GM18505 (cell line): ENCODE results near the gene BCAM.
"Not testable (repeated sequence)": the region's sequence is repeated elsewhere in the genome, so short reads cannot be mapped to it uniquely, and the experiment has no call there.

Experiments
- ATAC-seq: cut with Tn5 transposase; IDR thresholded peaks from one replicate; pipeline ENCODE4 v1.9.1; 2021; ENCODE audit not compliant: unreplicated experiment
- POLR2A ChIP-seq: IDR thresholded peaks from 4 replicates; pipeline ENCODE4 v1.6.1; 2011; ENCODE audit warnings: borderline replicate concordance; ENCODE audit not compliant: insufficient read depth, insufficient read length; ENCODE audit errors: extremely low read depth

Gene BCAM

GRCh38 chr19:44808463-44809371 is at the start of gene BCAM:
Gene BCAM (plus strand): TSS chr19:44809103. CDS start chr19:44809125, 22 bp downstream.
- TF ChIP-seq POLR2A, result no peak
- ATAC-seq, result no peak

GRCh38 chr19:44762038-44762437 is 46.9 kb upstream of the BCAM start:
- ATAC-seq, result no peak
- TF ChIP-seq POLR2A, result no peak

DNA sequence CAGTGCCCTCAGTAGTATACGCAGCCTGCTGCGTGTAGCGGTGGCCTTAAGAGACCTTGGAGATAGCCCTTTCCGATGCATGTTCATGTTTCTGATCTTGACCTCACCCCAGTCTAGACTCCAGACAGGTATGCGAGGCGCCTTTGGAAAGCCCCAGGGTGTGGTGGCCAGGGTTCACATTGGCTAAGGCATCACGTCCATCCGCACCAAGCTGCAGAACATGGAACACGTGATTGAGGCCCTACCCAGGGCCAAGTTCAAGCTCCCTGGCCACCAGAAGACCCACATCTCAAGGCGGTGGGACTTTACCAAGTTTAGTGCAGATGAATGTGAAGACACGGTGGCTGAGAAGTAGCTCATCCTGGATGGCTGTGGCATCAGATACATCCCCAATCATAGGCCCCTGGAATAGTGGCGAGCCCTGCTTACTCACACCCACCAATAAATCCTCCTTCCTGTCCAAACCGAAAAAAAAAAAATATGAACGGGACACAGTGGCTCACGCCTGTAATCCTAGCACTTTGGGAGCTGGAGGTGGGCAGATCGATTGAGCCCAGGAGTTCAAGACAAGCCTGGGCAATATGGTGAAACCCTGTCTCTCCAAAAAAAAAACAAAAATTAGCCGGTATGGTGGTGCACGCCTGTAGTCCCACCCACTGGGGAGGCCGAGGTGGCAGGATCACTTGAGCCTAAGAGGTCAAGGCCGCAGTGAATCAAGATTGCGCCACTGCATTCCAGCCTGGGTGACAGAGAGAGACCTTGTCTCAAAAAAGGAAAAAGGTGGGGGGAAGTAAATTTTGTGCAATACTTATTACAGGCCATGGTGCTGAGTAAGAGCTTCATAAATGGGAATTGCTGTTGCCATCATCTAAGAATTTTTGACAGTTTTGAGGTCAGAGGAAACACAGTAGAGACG is 43.6 kb upstream of the BCAM start:
- TF ChIP-seq POLR2A, result no peak

GRCh38 chr19:44765949-44766335 is 43.0 kb upstream of the BCAM start:
- no peak for TF ChIP-seq POLR2A
- no peak for ATAC-seq

More for the DNA sequence above, 43.6 kb upstream of the BCAM start:
- ATAC-seq, result no peak

- ATAC-seq, result no peak
- no peak for TF ChIP-seq POLR2A
Measured at GRCh38 chr19:44767295-44768180, 41.4 kb upstream of the BCAM start.

DNA sequence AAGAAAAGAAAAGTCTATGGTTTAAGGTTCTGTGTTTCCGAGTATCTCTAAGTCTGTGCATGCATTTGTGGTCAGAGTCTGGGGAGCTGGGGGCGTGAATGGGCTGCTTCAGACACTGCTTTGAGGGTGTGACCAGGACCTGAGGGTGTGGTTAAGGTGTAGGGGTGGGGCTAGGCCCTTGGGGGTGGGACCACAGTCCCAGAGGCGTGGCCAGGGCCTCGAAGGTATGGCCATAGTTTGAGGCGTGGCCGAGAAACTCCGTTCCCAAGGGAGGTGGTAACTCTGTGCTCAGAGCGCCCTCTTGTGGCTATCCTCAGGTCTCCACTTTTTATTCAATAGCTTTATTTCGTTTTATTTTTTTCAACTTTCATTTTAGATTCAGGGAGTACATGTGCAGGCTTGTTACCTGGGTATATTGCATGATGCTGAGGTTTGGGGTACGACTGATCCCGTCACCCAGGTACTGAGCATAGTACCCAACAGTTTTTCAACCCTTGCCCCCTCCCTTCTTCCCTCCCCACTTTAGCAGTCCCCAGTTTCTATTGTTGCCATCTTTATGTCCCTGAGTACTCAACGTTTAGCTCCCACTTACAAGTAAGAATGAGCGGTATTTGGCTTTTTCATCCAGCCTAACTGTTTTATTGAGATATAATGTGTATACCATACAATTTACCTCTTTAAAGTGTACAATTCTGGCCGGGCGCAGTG is 38.2 kb upstream of the BCAM start:
- no peak for TF ChIP-seq POLR2A
- ATAC-seq, result peak; percentile 93

GRCh38 chr19:44772144-44772543 is 36.8 kb upstream of the BCAM start:
- not testable (repeated sequence) for ATAC-seq

DNA sequence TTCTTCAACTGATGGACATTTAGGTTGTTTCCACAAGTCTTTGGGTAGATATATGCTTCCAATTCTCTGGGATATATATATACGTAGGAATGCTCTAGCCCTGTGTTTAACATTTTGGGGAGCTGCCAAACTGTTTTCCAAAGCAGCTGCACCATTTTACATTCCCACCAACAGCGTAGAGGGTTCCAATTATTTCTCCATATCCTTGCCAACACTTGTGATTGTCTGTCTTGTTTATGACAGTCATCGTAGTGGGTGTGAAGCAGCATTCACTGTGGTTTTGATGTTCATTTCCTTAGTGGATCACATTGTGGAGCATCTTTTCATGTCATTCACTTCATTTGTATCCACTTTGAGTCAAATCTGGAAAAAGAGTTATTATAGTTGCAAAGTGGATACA is 35.9 kb upstream of the BCAM start:
- ATAC-seq, result no peak
- no peak for TF ChIP-seq POLR2A

DNA sequence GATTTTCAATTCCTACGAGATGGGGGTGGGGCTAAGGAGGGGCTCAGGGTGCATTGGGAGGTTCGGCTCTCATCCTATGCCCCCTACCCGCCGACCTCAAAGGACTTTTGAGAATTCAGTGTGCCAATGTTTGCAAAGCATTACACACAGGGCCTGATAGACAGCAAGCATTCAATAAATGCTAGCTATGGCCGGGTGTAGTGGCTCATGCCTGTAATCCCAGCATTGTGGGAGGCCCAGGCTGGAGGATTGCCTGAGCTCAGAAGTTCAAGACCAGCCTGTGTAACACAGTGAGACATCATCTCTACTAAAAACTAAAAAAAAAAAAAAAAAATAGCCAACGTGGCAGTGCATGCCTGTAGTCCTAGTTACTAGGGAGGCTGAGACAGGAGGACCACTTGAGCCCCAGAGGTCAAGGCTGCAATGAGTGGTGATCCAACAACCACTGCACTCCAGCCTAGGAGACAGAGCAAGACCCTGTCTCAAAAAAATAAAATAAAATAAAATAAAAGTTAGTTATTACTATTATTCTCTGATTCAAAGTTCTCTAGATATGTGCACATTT is 33.1 kb upstream of the BCAM start:
- no peak for ATAC-seq
- no peak for TF ChIP-seq POLR2A

GRCh38 chr19:44776402-44777096 is 32.4 kb upstream of the BCAM start:
- no peak for ATAC-seq

DNA sequence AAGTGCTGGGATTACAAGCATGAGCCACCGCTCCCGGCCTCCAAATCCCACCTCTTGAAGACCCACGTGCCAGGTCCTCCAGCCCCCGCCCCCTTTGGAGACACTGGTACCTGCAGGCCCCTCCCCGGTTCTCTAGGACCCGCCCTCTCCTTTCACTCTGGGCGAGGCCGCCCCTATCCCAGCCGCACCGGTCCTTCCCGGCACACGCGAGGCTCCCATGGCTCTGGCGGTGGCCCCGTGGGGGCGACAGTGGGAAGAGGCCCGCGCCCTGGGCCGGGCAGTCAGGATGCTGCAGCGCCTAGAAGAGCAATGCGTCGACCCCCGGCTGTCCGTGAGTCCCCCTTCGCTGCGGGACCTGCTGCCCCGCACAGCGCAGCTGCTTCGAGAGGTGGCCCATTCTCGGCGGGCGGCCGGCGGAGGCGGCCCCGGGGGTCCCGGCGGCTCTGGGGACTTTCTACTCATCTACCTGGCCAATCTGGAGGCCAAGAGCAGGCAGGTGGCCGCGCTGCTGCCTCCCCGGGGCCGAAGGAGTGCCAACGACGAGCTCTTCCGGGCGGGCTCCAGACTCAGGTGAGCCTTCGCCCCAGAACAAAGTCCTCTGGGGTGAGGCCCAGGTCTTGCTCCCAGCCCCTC is 31.1 kb upstream of the BCAM start, which contains the start of gene CBLC:
TSS of gene CBLC (plus strand) at position 176 of the 633 bp plus-strand sequence. CDS start at position 218, 42 bp downstream.
- no peak for ATAC-seq
- TF ChIP-seq POLR2A, result no peak

More at GRCh38 chr19:44776402-44777096, 32.4 kb upstream of the BCAM start:
- TF ChIP-seq POLR2A, result no peak

- no peak for ATAC-seq
- TF ChIP-seq POLR2A, result no peak
Measured at GRCh38 chr19:44779150-44779549, 29.8 kb upstream of the BCAM start.

- not testable (repeated sequence) for ATAC-seq
Measured at GRCh38 chr19:44781694-44782093, 27.2 kb upstream of the BCAM start.
